ENCODE measurements around the gene TRAPPC8.
"Not testable (repeated sequence)": the region's sequence is repeated elsewhere in the genome, so short reads cannot be mapped to it uniquely, and the experiment has no call there.

Gene TRAPPC8

DNA sequence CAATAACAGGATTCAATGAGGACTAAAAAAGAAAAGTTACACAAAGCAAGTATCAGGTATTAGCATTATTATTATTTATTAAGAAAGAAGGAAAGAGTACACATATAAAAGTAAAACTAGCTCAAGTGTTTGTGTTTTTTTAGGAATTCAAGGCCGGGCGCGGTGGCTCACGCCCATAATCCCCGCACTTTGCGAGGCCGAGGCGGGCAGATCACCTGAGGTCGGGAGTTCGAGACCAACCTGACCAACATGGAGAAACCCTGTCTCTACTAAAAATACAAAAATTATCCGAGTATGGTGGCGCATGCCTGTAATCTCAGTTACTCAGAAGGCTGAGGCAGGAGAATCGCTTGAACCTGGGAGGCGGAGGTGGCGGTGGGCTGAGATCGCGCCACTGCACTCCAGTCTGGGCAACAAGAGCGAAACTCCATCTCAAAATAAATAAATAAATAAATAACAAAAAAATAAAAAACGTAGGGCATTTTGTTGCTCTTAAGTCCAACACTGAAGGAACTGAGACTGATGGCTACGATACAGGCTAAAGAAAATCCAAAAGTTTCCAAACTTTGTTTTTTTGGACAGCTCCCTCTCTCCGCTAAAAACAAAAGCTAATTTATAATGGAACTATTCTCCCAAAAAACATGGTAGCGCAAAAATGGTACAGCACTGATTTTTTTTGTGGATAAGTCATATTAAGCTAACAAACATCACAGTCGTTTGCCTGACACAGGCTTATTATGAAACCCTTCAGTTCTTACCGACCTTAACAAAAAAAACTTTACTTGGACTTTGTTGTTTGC is 1.7 kb downstream of the TRAPPC8 start:
- DNase-seq = no peak

DNA sequence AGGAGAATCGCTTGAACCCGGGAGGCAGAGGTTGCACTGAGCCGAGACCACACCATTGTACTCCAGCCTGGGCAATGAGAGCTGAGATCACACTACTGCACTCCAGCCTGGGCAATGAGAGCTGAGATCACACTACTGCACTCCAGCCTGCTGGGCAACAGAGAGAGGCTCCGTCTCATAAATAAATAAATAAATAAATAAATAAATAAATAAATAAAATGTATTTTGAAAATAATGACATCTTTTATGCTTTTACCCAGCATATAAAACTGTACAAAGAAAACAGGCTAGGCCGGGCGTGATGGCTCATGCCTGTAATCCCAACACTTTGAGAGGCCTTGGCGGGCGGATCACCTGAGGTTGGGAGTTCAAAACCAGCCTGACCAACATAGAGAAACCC is 8.2 kb downstream of the TRAPPC8 start:
- not testable (repeated sequence) for DNase-seq

DNA sequence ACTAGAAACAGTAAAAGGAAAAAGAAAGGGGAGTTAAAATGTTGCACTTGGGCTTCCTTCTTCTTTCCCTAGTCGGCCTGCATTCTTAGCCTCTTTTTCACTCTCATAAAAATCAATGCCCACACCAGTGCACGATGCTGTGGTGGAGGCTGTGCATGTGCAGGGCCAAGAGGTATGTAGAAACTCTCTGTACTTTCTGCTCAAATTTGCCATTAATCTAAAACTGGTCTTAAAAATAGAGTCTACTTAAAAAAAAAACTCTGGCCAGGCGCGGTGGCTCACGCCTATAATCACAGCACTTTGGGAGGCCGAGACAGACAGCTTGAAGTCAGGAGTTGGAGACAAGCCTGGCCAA is 11.1 kb downstream of the TRAPPC8 start:
- no peak for DNase-seq

DNA sequence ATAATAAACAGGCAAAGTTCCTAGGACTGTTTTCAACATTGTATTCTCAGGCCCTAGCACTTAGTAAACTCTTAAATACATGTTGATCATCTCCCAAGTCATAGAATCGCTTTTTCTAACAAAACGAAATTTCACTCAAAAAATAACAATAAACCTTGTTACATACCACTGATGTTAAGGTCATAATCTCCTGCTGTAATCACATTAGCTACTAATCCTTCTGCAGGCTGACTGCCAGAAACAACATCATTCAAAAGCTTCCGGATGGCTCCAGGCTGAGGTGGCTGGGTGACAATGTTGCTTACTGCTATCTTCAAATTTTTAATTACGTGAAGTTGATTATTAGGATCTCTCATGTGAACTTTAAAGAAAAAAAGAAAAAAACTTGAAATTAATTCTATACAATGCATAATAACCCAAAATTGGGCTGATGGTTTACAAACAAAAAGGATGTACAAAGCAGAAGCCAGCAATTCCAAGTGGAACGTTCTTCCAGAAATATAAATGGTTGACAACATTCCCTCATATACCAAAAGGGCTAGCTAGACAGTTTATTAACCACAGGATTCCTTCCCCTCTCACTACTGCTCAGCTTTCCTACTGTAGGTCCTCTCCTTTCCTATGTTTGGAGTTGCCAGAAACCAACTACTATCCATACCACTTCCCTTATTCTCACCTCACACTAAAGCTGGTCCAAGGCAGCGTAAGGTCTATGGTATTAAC is 11.6 kb downstream of the TRAPPC8 start:
- no peak for DNase-seq

DNA sequence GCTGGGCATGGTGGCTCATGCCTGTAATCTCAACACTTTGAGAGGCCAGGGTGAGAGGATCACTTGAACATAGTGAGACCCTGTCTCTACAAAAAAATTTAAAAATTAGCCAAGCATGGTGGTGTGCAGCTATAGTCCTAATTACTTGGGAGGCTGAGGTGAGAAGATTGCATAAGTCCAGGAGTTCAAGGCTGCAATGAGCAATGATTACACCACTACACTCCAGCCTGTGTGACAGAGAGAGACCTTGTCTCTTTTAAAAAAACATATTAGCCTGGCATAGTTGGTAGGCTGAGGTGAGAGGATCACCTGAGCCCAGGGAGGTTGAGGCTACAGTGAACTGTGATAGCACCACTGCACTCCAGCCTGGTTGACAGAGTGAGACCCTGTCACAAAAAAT is 13.7 kb downstream of the TRAPPC8 start:
- no peak for DNase-seq

DNA sequence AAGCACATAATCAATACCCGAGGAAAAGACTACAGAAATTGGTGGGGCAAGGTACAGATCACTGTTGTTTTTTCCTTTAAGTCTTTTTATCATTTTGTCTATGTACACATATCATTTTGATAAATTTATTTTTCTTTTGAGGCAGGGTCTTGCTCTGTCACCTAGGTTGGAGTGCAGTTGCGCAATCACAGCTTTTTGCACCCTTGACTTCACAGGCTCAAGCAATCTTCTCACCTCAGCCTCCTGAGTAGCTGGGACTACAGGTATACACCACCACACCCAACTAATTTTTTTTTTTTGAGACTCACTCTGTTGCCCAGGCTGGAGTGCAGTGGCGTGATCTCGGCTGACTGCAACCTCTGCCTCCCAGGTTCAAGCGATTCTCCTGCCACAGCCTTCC is 15.9 kb downstream of the TRAPPC8 start:
- DNase-seq = not testable (repeated sequence)

DNA sequence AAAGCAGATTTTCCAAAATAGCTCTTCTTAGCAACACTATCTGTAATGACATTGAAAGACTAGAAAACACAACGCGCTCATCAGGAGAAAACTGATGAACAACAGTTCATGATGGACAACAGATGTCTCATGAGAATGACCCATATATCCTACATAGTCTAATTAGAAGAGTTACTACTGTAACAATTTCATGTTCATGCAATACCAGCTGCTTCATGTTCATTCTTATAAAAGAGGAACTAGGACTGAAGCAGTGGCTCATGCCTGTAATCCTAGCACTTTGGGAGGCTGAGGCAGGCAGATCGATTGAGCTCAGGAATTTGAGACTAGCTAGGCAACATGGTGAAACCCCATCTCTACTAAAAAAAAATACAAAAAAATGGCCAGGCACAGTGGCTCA is 22.7 kb downstream of the TRAPPC8 start:
- DNase-seq = no peak

DNA sequence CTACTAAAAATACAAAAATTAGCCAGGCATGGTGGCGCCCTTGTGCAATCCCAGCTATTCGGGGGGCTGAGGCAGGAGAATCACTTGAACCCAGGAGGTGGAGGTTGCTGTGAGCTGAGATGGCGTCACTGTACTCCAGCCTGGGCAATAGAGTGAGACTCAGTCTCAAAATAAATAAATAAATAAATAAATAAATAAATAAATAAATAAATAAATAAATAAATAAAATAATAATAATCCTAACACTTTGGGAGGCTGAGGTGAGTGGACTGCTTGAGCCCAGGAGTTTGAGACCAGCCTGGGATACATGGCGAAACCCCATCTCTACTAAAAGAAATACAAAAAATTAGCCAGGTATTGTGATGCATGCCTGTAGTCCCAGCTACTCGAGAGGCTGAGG is 23.6 kb downstream of the TRAPPC8 start:
- DNase-seq = not testable (repeated sequence)

DNA sequence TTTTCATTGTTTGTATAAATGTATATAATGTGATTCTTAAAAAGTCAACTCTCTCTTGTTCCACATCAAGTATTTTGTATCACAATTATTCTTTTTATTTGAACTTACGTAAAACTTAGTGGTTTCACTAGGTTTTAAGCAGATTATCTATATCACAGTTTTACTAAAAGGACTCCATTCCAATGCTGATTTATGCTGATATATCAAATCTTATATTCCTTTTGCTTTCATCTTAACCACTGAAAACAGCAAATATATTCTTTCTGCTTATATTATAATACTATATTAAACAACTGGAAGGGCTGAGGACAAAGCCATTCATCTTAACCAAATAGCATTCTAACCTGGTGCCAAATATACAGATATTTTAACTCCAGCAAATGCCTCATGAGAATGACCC is 24.2 kb downstream of the TRAPPC8 start:
- DNase-seq = no peak

DNA sequence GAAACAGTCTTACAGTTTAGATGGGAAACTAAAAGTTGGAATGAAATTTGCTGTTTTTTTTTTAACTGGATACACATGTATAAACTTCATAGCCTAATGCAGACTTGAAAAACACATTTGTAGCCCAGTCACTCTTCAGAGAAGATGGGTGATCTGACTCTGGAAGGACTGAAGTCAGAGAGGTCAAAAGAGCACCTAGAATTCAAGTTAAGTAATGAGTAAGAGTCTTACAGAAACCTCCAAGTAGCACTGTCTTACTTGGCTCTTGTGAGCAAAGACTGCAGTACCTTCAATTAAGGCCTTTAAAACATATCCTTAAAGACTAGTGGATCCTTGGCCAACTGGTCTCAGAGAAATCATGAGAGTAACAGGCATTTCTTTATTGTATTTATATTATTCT is 41.9 kb downstream of the TRAPPC8 start:
- no peak for DNase-seq

DNA sequence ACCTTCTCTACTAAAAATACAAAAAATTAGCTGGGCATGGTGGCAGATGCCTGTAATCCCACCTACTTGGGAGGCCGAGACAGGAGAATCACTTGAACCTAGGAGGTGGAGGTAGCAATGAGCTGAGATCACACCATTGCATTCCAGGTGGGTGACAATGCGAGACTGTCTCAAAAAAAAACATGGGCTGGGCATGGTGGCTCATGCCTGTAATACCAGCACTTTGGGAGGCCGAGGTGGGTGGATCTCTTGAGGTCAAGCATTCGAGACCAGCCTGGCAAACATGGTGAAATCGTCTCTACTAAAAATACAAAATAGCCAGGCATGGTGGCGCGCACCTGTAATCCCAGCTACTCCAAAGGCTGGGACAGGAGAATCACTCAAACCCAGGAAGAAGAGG is 43.2 kb downstream of the TRAPPC8 start:
- not testable (repeated sequence) for DNase-seq

DNA sequence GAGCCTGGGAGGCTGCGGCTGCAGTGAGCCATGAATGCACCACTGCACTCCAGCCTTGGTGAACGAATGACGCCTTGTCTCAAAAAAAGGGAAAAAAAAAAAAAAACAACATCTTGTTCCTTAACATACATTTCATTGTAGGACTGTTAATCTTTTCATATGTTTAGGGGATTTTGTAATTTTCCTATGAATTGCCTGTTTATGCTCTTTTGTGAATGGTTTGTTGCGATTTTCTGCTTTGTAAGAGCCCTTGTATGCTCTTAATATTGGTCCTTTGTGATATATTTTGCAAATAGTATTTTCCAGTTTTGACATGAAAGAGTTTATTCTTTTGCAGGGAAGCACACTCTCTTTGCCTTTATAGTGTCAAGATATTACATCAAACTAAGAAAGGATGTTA is 50.0 kb downstream of the TRAPPC8 start:
- DNase-seq = no peak

DNA sequence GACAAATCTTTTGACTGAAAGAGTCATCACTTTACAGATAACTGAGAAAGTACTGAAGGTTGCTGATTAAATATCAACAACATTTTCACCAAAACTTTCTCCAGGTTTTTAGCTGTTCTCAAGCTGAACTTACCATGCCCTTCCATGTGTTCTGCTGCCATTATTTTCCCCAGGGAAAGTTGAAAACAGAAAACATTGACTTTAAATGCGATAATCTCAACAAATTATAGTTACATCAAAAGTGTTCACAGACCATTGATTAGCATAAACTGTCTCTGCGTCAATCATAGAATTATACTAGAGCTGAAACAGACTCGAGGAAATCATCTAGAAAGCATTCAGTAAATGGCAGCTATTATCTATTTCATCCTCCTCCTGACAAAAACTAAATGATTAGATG is 51.4 kb downstream of the TRAPPC8 start:
- DNase-seq = no peak

DNA sequence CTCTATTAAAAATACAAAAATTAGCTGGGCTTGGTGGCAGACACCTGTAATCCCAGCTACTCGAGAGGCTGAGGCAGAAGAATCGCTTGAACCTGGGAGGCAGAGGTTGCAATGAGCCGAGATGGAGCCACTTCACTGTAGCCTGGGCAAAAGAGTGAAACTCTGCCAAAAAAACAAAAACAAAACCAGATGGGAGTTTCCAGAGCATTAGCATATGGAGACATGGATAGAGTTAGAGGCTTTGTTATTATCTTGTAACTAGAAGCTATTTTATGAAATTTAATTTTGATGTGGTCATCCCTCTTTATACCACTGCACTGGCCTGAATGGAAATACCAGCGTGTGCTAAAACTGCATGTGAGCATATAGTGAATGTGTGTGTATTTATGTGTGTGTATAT is 58.9 kb downstream of the TRAPPC8 start:
- no peak for DNase-seq

DNA sequence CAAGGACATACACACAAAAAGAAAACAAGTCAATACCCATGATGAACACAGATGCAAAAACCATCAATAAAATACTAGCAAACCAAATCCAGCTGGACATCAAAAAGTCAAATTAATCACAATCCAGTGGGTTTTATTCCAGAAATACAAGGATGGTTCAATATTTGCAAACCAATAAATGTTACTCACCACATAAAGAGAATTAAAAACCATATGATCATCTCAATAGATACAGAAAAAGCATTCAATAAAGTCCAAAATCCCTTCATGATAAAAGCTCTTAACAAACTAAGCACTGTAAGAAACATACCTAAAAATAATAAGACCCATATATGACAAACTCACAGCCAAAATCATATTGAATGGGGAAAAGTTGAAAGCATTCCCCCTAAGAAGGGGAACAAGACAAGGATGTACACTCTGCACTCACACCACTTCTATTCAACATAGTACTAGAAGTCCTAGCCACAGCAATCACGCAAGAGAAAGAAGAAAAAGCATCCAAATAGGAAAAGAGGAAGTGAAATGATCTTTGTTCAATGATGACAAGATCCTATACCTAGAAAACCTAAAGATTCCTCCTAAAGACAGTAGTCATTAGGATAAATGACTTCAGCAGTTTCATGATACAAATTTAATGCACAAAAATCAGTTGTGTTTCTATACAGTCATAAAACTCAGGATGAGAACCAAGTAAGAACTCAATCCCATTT is 62.6 kb downstream of the TRAPPC8 start:
- no peak for DNase-seq

DNA sequence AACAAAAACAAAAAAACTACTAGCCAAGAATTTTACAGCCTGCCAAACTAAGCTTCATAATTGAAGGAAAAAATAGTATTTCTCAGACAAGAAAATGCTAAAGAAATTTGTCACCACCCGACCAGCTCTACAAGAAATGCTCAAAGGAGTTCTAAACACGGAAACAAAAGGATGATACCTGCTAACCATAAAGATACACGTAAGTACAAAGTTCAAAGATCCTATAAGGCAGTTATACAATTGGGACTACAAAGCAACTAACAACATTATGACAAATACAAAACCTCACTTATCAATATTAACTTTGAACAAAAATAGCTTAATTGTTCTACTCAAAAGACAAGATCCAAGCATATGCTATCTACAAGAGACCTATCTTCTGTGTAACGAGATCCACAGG is 64.6 kb downstream of the TRAPPC8 start:
- no peak for DNase-seq

DNA sequence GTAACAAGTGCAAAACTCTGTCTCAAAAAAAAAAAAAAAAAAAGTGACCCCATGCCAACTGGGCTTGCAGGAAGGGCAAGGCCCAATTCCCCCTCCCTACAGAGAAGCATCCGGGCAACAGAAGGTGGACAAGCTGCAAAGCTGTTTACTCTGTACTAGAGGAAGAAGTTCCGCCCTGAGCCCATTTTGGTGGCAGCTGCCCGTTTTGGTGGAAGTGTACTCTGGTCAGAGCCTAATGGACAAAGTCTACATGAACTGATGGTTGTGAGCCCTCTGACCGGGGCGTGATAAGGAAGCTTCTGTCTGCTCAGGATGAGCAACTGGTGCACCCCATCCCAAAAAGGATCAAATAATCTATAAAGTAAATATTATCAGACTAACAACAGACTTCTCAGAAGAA is 65.0 kb downstream of the TRAPPC8 start:
- DNase-seq = no peak

DNA sequence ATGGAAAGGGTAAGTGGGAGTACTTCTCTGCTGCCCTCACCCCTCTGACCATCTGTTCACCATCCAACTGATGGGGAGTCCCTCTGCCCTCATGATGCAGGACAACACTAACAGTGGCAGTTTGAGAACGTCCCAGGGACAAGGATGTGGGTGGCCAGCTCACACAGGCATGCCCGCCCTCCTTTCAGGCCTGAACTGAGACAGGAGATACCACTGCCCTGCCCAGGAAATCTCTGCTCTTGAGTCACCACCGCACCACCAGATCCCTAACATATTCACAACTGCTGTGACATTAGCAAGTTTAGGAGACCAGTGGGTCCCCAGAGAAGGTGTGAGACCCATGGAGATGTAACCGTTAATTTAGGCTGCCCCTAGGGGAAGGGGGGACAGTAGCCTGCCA is 66.2 kb downstream of the TRAPPC8 start:
- no peak for DNase-seq

DNA sequence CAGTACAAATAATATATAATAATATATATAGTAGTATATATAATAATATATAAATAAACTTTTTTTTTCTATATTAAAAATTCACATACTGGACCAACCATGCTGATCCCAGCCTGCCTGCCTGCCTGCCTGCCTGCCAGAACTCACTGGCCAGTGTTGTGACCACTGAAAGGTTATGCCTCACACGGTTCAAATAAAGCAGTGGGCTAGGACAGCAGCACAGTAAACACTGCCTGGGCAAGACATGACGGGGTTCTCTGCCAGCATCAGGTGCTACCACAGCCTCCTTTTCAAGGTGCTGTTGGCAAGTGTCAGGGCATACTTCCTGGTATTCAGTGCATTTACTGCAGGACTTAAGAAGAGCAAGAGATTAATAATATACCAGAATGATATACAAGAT is 67.6 kb downstream of the TRAPPC8 start:
- DNase-seq = no peak

DNA sequence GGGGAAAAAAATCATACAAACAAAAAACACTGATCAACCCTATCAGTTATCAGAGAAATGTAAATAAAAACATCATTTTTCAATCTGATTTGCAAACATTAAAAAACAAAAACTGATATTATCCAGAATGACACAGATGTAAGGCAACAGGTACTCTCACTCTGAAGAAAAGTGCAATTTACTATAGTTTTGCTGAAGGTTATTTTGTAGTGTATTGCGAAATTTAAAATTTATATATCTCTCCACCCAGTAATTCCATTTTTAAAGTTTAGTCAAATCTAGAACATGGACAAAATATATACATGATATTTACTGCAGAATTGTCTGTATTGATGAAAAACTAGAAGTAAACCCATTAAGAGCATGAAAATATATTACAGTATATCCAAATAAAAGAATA is 79.8 kb downstream of the TRAPPC8 start:
- no peak for DNase-seq

DNA sequence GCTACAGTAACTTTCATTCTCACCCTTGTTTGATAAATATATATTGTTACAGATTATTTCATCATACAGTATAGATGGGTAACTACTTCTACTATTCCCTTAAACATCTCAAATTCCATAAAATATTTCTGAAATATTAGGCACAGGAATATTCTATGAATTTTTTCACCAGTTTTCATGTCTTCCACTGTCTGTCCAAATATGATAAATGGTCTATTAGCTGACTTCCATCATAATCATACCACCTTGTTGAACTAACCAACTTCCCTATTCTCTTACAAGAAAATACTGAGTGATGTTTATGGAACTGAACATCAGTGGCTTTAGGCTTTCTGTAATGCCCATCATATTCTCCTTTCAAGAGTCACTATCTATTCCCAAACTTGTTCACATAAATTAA is 82.4 kb downstream of the TRAPPC8 start:
- no peak for DNase-seq

DNA sequence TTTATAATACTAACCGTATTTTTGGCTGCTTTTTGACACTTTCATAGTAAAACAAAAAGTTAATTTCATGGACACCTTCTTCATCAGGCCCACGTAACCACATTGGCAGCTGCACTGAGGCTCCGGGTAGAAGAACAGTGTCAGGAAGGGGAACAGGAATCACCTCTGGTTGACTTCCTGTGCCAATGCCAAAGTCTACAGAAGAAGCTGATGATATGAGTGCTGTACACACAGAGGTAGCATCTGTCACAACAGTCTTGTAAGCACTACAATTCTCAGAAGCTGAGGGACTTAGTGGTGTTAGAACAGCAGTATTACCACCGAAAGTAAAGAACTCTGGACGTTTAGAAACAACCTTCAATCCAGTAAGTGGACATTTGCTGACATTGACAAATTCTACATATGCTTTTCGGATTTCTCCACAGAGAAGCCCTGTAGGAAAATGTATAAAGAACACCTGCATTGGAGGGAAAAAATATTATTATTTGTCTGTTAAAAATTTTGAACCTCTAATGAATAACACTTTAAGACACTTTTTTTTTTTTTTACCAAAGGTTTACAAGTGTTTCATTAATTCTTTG is 85.3 kb downstream of the TRAPPC8 start:
- no peak for DNase-seq

DNA sequence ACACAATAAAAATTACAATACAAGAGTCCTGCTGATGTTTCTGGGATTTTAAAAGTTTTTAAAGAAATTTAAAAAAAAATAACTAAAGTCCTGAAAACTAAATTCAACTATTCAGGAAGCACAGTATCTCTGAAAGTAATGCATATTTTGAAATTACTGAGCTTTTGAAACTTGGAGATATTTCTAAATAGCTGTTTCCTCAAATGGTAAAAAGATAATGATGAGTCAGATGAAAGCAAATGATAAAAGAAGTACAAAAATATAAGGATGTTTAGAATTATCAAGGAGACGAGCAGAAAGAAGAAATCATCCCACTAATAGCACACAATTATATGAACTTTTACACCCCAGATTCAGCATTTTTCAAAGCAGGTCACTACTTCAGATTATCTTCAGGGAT is 92.1 kb downstream of the TRAPPC8 start:
- no peak for DNase-seq

DNA sequence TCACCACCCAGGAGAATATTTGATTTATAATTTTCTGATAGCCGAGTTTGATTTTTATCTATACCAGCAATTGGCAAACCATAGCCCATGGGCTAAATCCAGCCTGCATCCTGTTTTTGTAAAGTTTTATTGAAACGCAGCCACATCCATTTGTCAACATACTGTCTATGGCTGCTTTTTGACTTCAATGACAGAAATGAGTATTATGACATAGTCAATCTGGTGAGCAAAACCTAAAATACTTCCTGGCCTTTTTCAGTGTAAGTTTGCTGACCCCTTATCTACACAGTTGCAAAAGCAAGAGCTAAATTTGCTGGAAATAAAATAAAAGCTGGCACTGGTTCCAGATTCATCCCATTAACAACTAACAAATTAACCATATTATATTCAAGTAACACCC is 102.4 kb downstream of the TRAPPC8 start:
- no peak for DNase-seq
